GM18508 (cell line): ENCODE data around the gene ALG8.
"Not testable (repeated sequence)": the region's sequence is repeated elsewhere in the genome, so short reads cannot be mapped to it uniquely, and the experiment has no call there.

ENCODE experiments used
- ATAC-seq: cut with Tn5 transposase; IDR thresholded peaks from one replicate; pipeline ENCODE4 v1.9.1; 2021; ENCODE audit warnings: moderate number of reproducible peaks; ENCODE audit not compliant: insufficient read depth, unreplicated experiment

Gene ALG8

DNA sequence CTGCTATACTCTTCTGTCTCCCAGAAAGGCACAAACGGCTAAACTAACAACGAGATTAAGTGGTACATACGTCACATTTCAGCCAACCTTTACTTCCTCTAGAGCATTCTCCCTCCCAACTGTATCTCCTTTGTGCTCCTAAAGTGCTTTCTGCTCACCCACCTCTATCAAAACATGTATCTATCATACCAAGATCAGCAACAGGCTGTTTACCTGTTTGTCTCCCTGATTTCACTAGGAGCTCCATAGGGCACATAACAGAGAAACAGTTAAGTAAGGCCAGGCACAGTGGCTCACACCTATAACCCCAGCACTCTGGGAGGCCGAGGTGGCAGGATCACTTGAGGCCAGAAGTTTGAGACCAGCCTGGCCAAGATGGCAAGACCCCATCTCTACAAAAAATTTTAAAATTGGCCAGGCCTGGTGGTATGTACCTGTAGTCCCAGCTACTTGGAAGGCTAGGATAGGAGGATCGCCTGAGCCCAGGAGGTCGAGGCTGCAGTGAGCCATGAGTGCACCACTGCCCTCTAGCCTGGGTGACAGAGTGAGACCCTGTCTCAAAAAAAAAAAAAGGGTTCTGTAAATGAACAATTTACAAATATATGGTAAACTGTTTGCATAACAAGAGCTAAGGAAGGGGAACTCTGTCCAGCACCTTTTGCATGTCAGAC, 62.6 kb downstream of the ALG8 start:
- ATAC-seq, result no peak

DNA sequence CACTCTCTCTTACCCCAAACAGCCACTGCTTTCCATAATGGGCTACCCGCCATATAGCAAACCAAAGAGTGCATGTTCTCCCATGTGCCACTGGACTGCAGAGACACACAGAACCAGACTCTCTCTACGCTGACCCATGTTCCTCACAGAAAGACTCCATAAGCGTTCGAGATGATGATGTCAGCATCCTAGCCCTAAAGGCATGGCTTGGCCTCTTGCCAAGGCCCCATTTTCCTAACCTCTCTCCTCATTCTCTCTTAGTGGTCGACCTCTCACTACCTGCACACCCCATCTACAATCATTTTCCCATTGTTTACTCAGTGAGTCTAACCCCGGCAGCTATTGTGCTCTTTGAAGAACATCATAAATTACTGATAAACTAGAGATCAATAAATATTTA, 64.7 kb downstream of the ALG8 start:
- no peak for ATAC-seq

DNA sequence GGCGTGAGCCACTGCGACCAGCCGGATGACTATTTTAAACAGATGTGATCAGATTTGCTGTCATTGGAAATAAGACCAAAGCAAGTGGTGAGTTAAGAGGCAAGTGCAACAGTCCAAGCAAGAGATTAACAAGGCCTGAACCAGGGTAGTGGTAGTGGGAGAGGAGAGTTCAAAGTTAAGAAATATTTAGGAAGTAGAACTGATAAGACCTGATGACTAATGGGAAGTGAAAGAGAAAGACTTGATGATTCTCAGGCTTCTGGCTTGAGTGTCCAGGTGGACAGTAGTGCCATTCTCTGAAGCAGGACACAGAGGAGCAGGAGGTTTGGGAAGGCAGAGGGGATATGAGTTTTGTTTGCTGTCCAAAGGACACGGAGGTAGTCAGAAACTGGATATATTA, 67.0 kb downstream of the ALG8 start:
- ATAC-seq, result no peak

DNA sequence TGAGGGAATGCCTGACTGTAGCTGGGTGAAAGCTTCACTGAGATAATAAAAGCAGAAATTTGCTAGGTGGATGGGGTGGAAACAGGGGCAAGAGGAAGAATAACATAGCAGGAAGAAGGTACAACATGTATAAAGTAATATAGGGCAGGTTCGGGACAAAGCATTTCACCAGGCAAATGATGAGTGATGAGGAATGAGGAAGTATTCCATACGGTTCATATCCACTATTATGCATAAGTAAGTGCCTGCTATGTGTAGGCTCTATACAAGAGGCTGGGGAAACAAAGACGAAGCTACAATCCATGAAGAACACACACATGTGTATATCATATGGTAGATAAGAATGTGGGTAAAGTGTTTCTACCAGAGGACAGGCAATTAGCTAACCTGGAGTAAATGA, 67.7 kb downstream of the ALG8 start:
- ATAC-seq, result no peak

DNA sequence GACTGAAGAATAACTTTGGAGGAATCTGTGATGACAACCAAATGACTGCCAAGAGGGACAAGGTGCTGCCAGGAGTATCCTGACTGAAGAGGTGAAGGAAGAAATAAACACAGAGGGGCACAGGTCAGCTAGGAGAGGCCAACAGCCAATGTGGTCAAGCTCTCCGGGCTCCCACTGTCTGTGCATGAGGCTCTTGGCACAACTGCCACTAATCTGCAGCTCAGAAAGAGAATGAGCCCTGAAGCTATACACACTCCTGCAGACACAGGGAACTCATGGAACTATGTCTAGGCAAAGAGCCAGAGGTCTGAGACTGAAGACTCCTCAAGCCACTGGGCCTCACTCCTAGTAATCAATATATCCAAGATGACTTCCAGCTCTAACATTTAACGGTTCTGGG, 68.8 kb downstream of the ALG8 start:
- ATAC-seq, result no peak

DNA sequence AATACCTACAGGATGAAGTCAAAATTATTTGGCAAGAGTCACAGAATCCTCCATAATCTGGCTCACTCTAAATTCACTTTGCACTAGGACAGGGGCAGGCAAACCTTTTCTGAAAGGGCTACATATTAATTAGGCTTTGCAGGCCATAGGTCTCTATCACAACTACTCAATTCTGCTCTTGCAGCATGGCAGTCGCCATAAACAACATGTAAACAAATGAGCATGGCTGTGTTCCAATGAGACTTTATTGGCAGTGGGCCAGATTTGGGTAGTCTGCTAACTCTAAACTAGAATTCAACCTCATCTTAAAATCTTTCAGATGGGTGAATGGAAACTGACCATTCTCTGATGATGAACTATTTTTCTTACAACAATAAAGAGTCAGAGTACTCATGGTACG, 70.0 kb downstream of the ALG8 start:
- ATAC-seq, result no peak

DNA sequence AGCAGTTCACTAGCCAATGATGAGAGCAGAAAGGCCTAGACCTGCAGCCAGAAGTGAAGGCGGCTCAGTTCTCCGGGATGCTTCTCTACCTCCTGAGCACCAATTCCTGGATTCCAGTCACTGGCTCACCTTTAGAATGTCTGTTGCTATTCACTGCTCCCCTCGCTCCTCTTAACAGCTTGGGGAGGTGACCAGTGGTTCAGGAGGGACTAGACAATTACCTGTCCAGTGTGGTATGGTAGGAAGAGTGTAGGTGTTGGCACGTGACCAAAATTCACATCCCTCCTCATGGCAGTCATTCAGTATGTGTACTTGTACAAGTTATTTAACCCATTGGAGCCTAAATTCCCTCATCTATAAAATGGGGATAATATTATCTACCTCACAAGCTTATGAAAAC, 71.7 kb downstream of the ALG8 start:
- ATAC-seq, result no peak

DNA sequence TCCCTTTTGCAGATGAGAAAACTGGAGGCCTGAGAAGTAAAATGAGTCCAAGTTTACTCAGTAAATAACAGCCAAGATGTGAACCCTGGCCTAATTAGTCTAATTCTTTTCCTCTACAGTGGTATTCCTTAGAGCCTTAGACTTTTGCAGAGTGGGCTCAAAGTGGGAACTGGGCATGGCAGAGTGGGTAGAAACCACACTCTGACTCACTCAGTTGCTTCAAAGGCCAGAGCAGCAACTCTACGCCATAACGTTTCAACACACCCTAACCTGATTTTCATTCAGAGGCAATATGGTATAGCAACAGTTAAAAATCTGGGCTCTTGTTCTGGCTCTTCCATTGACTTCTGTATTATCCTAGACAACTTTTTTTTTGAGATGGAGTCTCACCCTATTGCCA, 73.0 kb downstream of the ALG8 start:
- no peak for ATAC-seq

DNA sequence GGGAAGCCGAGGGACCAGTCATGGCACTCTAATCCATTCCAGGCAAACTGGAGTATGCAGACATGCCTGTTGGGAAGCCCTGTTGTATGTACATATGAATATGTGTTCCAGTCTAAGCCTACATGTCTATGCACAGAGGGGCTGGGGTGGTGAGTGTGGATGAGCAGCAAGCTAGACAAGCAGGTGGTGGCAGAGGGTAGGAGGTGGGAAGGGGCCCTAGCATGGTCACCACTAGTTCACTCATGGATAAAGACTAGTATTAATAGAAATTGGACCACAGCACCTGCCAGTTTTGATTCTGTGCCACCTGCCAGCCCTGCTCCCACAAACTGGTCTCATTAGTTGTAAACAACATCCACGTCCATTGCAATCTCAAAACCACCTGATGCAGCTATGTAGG, 74.2 kb downstream of the ALG8 start:
- ATAC-seq, result no peak

DNA sequence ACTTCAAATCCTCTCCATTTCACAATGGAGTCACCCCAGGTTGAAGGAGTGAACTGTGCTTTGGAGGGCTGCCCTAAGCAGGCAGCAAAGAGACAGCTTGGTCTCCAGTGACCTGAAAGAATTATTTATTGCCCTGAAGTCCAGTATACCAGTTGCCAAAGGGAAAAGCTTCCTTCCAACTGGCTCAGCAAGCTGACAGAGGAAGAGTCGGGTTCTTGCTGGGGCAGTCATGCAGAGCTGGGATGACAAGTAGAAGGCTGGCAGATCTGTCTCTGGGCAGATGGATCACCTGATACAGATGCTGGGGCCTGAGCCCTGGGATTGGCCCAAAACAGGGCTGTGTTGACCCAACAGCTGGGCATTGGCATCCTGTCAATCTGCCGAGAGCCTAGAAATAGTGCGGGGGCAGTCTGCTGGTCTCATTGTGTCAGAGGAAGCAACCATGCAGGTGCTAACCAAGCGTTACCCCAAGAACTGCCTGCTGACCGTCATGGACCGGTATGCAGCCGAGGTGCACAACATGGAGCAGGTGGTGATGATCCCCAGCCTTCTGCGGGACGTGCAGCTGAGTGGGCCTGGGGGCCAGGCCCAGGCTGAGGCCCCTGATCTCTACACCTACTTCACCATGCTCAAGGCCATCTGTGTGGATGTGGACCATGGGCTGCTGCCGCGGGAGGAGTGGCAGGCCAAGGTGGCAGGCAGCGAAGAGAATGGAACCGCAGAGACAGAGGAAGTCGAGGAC, 75.8 kb downstream of the ALG8 start, which contains the start of gene THRSP:
THRSP (plus strand) TSS at position 422 of the 742 bp plus-strand sequence; CDS start at position 443, 21 bp downstream.
- no peak for ATAC-seq

DNA sequence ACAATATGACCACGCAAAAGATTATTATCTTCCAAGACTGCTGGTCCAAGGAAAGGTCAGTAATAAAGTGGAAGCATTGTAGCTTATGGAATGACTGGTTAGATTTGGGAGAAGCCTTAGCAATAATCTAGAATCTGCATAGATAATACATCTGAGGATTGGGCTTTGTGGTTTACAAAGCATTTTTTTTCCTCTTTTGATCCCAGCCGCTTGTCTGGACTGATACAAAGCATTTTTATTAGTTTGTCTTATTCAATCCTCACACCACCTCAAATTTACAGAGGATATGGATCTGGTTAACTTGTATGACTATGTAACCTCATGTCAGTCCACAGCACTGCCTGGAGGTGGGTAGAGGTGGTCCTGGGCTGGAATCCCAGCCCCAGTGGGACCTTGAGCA, 76.8 kb downstream of the ALG8 start:
- ATAC-seq, result no peak

DNA sequence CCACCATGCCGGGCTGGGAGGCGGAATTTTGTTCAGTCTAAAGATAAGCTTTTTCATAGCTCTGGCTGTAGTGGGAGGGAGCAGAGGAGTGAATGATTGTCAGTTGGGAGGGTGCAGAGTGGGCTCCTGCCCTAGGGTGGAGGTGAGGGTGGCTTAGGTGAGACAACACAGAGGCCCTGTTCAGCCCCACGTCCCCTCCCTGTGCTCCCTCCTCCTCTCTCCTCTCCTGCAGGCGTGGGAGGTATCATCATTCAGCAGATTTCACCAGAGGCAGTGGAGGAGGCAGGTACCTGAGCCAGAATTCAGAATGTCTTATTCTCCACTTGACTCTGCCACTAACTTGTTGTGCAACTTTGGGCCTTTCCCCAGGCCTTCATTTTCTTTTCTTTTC, 77.5 kb downstream of the ALG8 start:
- no peak for ATAC-seq

DNA sequence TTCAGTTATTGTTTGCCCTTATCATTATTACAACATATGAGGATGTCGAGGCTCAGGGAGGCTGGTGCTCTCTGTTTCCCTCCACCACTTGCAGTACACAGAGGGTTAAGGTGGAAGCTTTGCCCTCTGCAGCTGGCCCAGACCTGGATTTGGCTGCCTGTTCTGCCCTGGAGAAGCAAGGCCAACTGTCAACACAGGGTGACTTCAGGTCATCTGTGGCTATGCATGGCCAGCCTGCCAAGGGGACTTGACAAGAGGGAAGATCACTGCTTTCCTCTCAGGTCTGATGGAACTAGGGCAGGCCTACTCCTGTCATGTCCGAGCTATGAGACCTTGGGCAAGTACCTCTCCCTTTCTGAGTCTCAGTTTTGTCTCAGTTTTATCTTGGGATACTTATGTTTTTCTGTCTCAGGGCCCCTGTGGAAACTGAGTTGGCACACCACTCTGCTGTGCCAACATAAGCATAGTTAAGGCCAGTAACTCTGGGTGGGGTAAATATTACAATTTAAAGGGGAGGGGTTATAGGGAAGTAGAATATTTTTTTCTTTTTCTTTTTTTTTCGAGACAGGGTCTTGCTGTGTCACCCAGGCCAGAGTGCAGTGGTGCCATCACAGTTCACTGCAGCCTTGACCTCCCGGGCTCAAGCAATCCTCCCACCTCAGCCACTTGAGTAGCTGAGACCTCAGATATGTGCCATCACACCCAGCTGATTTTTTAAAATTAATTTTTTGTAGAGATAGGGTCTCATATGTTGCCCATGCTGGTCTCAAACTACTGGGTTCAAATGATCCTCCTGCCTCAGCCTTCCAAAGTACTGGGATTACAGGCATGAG, 78.1 kb downstream of the ALG8 start:
- ATAC-seq, result no peak

DNA sequence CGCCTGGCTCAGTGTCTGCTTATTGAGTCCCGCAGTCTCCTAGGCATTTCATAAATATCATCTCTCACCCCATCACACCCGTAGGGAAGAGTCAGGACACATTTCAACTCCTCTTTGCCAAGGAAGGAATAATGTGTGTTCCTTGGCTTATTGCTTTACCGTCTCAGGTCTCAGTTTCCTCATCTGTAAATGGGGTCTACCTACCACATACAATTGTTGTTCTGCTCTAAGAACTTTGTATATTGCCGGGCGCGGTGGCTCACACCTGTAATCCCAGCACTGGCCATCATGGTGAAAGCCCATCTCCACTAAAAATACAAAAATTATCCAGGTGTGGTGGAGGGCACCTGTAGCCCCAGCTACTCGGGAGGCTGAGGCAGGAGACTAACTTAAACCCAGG, 78.9 kb downstream of the ALG8 start:
- ATAC-seq, result no peak

DNA sequence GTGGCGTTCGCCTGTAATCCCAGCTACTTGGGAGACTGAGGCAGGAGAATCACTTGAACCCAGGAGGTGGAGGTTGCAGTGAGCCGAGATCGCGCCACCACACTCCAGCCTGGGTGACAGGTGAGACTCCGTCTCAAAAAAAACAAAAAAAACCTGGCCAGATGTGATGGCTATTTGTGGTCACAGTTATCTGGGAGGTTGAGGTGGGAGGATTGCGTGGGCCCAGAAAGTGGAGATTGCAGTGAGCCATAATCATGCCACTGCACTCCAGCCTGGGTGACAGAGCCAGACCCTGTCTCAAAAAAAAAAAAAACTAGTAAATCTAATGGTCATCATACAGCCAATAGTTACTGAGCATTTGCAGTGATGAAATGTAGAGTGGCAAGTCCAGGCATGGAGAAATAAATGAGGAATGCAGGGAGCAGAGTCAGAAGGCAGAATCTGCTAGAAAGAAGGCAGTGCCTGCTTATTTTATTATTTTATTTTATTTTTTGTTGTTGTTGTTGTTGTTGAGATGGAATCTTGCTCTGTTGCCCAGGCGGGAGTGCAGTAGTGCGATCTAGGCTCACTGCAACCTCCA, 79.6 kb downstream of the ALG8 start:
- not testable (repeated sequence) for ATAC-seq

DNA sequence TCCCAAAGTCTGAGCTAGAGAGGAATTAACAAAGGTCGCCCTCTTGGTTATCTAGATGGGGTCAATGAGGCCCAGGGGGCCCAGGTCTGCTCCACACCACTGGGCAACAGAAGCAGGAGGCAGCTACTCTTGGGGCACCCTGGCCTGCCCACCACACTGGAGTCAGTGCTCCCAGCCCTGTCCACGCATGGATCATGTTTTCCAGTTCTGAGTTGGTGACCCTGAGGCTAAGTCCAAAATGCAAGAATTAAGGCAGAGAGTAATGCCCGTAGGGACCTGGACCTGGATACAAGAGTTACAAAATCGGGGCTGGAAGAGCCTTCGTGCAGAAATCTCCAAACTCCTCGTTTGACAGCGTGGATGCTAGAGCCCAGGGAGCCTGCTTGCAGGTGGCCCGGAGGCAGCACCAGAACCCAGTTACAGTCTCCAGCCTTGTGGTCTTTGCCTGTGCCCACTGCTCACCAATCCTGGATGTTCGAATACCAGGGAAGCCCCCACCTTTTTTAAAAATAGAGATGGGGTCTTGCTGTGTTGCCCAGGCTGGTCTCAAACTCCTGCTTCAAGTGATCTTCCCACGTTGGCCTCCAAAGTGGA, 81.9 kb downstream of the ALG8 start:
- no peak for ATAC-seq

DNA sequence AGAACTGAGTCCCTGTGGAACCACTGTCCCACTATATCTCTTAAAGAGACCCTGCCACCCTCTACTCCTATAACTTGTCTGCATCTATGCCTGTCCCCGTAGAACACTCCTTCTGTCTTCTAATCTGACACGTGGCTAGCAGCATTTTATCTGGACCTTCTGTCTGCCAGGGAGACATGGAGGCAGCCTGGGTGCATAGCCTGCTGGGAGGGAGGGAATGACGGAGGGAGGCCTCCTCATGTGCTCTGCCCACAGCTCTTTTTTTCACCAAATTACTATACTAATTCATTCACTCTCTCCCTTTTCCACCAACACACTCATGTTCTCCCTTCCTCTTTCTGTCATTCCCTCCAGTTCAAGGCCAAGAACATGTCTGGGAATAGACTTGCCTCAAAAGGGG, 83.3 kb downstream of the ALG8 start:
- ATAC-seq, result no peak

DNA sequence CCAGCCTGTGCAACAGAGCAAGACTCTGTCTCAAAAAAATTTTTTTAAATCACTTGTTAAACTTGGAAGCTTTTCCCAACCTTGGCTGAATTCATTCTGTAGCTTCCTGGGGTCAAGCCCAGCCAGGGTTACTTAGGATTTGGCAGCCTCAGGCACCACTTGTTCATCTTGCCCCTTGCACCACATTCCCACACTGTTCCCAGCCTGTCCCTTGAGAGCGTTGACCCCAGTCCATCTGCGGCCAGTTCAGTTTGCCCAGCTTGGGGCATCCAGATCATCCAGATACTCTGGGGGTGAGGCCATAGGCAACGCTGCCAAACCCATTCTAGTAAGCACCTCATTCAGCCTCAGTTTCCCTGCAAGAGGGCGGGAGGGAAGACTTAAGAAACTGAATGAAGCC, 84.5 kb downstream of the ALG8 start:
- ATAC-seq, result no peak

DNA sequence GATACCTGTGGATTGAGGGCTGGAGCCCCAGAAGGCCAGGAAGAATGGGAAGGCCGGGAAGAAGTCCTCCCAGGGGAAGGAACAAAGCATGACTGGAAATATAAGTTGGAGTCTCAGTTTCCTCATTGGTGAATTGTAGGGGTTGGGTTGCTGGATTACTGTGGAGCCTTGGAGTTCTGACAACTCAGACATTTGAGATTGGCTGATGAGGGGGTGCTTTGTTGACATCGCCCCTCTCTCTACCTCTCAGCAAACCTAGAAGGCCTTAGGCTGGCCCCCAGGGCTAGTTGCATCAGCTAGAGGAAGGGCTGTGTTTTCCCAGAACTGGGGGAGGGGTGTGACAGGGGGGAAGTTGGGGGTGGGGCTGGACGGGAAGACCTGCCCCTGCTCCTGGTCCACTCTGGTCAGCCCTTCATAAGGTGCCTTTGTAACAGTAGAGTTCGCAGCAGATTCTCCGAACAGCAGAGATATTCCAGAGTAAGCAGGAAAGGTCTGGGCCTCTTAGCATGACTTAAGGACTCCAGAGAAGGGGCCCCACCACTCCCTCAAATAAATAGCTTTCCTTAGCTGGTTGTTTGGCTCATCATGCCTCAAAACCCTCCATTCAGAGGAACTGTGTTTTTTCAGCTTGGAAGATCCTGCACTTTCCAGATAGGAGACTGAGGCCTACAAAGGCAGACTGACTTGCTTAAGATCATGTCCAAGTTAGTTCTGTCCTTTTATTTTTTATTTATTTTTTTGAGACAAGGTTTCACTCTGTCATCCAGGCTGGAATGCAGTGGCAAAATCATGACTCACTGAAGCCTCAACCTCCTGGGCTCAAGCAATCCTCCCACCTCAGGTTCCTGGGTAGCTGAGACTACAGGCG, 88.2 kb downstream of the ALG8 start:
- ATAC-seq, result no peak
